Putamen (tissue), 1 donor: Measurements from ENCODE around the gene TPRKB.
"Not testable (repeated sequence)": the region's sequence is repeated elsewhere in the genome, so short reads cannot be mapped to it uniquely, and the experiment has no call there.

Experiments used
- DNase-seq: peaks from one replicate; pipeline ENCODE4 v3.0.0-alpha.2; 2016; ENCODE audit warnings: low spot score

TPRKB gene

GRCh38 chr2:73736855-73737779 is at the start of gene TPRKB:
Gene TPRKB (minus strand): TSS chr2:73737345. CDS start chr2:73734569, 2,776 bp downstream.
- peak; percentile 97 for DNase-seq

- not testable (repeated sequence) for DNase-seq
Measured at GRCh38 chr2:73783883-73784282, 46.7 kb upstream of the TPRKB start, which contains the start of gene C2orf78. Gene C2orf78 (plus strand): TSS chr2:73784183. CDS start chr2:73784310, 127 bp downstream.

- not testable (repeated sequence) for DNase-seq
Measured at GRCh38 chr2:73783402-73783801, 46.3 kb upstream of the TPRKB start.

GRCh38 chr2:73780237-73780582 is 43.1 kb upstream of the TPRKB start:
- DNase-seq, result no peak

- DNase-seq, result peak; percentile 93
Measured at GRCh38 chr2:73779467-73780236, 42.5 kb upstream of the TPRKB start, which contains the start of gene DUSP11. Gene DUSP11 (minus strand): TSS chr2:73780103. CDS start chr2:73779974, 129 bp downstream.

- DNase-seq, result not testable (repeated sequence)
Measured at GRCh38 chr2:73778867-73779466, 41.8 kb upstream of the TPRKB start.

- no peak for DNase-seq
Measured at GRCh38 chr2:73776869-73777519, 39.8 kb upstream of the TPRKB start.

GRCh38 chr2:73776381-73776780 is 39.2 kb upstream of the TPRKB start:
- no peak for DNase-seq

GRCh38 chr2:73772819-73773218 is 35.7 kb upstream of the TPRKB start:
- peak; percentile 64 for DNase-seq

- no peak for DNase-seq
Measured at GRCh38 chr2:73770725-73771124, 33.6 kb upstream of the TPRKB start.

- no peak for DNase-seq
Measured at GRCh38 chr2:73766994-73767393, 29.8 kb upstream of the TPRKB start.

- no peak for DNase-seq
Measured at GRCh38 chr2:73766349-73766748, 29.2 kb upstream of the TPRKB start.

GRCh38 chr2:73764945-73765344 is 27.8 kb upstream of the TPRKB start:
- DNase-seq, result no peak

- no peak for DNase-seq
Measured at GRCh38 chr2:73762571-73762970, 25.4 kb upstream of the TPRKB start.

- DNase-seq, result no peak
Measured at GRCh38 chr2:73759904-73760303, 22.8 kb upstream of the TPRKB start.

GRCh38 chr2:73759285-73759764 is 22.2 kb upstream of the TPRKB start:
- DNase-seq, result no peak

- not testable (repeated sequence) for DNase-seq
Measured at GRCh38 chr2:73754332-73754731, 17.2 kb upstream of the TPRKB start.

- no peak for DNase-seq
Measured at GRCh38 chr2:73749314-73749713, 12.2 kb upstream of the TPRKB start.

GRCh38 chr2:73746877-73747208 is 9.7 kb upstream of the TPRKB start:
- DNase-seq, result no peak

- DNase-seq, result peak; percentile 22
Measured at GRCh38 chr2:73746015-73746876, 9.1 kb upstream of the TPRKB start.

GRCh38 chr2:73740767-73741166 is 3.6 kb upstream of the TPRKB start:
- DNase-seq, result no peak
